NB4 (cell line): ENCODE measurements around the gene C9orf85.

ENCODE experiments used
- CTCF ChIP-seq: IDR thresholded peaks from one replicate; pipeline ENCODE4 v1.5.1; 2012; ENCODE audit warnings: low read depth, low read length
- POLR2A ChIP-seq: IDR thresholded peaks from 2 replicates; pipeline ENCODE4 v1.6.1; 2011; ENCODE audit warnings: mild to moderate bottlenecking; ENCODE audit not compliant: insufficient read length; ENCODE audit errors: extremely low read depth

DNA sequence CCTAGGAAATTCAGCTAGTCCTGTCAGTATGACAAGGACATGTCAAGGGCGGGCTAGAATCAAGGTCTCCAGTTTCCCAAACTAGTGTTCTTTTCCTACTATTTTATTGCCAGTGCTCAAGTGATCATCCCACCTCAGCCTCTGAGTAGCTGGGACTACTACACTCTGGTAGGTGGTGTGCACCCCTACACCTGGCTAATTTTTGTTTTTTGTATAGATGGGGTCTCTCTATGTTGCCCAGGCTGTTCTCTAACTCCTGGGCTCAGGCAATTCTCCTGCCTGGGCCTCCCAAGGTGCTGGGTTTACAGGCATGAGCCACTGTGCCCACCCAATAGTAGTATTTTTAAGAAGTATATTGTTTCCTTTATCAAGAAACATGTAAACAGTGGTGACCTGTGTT lies 54.0 kb downstream of the C9orf85 start:
- TF ChIP-seq CTCF (no peak), POLR2A (no peak)
